K562 (cell line): ENCODE measurements around the gene SIGLEC11. TPM values are rescaled to one million over a fixed set of nuclear protein-coding genes. Genes with fewer than 3 reads are reported as not detected.
A peak's percentile ranks its signal among the peaks of the same experiment; 100 is the strongest.

Experiments used
- ATAC-seq: fragments of 200-7000 bp; cut with Tn5 transposase; 3 replicates; pipeline ENCODE4 v1.9.1; 2020; ENCODE audit warnings: moderate library complexity
- BruUV-seq: library from RNA; stranded (reverse); fragments of 400-500 nt; replicated peaks from 2 replicates; lab custom pipeline; 2021; lab: Mats Ljungman, UMichigan
- CTCF ChIA-PET: fragments of 300-600 bp; formaldehyde crosslinking; extraction: SDS; loops from one replicate; lab custom pipeline; 2021; ENCODE audit warnings: low intra/inter-chr PET ratio; lab: Yijun Ruan, JAX
- POLR2A ChIA-PET: fragments of 300-600, 350-650 bp; sonication (Branson Sonifier 250); formaldehyde crosslinking; extraction: SDS; loops from one replicate; lab custom pipeline; 2021; ENCODE audit warnings: antibody characterized with exemption, inconsistent platforms; lab: Yijun Ruan, JAX
- DNase-seq, 4 experiments: peaks; one replicate each; pipeline versions ENCODE4 v3.0.0 to v3.0.0-alpha.2; 2011 to 2018; ENCODE audit warnings: low spot score in 3 of 4, mixed read lengths in 3 of 4; ENCODE audit errors: extremely low read depth in 1 of 4
- FAIRE-seq: peaks from 2 replicates; lab custom pipeline; 2011; peaks lifted over from hg19 to GRCh38; lab: Jason Lieb, UNC
- H2AFZ ChIP-seq: 2 replicates; pipeline ENCODE4 v1.6.0; 2011; ENCODE audit warnings: low read depth, low read length, control low read depth, inconsistent platforms
- H3K27ac ChIP-seq: fragments of 200-600 bp; 3 replicates; pipeline ENCODE4 v1.8.0; 2011; ENCODE audit warnings: low read depth, mild to moderate bottlenecking, control low read depth, inconsistent platforms, low read length, moderate library complexity, mixed read lengths; ENCODE audit errors: extremely low read depth
- H3K27me3 ChIP-seq, 2 experiments: fragments of 300-600 bp in 1 of 2; 2 replicates in 1 of 2; 3 replicates in 1 of 2; pipeline versions ENCODE4 v1.6.0 to v1.8.0; 2011; ENCODE audit warnings: inconsistent platforms in 2 of 2, low read length in 2 of 2, mild to moderate bottlenecking in 1 of 2, mixed read lengths in 1 of 2, moderate library complexity in 1 of 2; ENCODE audit not compliant: control insufficient read depth in 2 of 2, insufficient read depth in 2 of 2
- H3K36me3 ChIP-seq: fragments of 300-600 bp; 3 replicates; pipeline ENCODE4 v1.8.0; 2011; ENCODE audit warnings: mild to moderate bottlenecking, low read length, inconsistent platforms; ENCODE audit not compliant: control insufficient read depth, insufficient read depth
- H3K4me1 ChIP-seq, 2 experiments: fragments of 200-600 bp in 1 of 2; replicated peaks in 1 of 2; 2 replicates in 1 of 2; 3 replicates in 1 of 2; pipeline versions ENCODE4 v1.5.1 to v1.8.0; 2011; ENCODE audit warnings: inconsistent platforms in 2 of 2, low read length in 2 of 2, mild to moderate bottlenecking in 1 of 2, mixed read lengths in 1 of 2, moderate library complexity in 1 of 2; ENCODE audit not compliant: control insufficient read depth in 2 of 2, insufficient read depth in 2 of 2
- H3K4me2 ChIP-seq: 2 replicates; pipeline ENCODE4 v1.6.1; 2011; ENCODE audit warnings: low read length, control low read depth, inconsistent platforms, mixed read lengths; ENCODE audit not compliant: insufficient read depth
- H3K4me3 ChIP-seq: fragments of 200-600 bp; sonication (generic), shearing (Covaris generic); 2 replicates; pipeline ENCODE4 v1.5.1; 2016; ENCODE audit warnings: control low read depth, inconsistent platforms
- H3K79me2 ChIP-seq: fragments of 200-600 bp; 3 replicates; pipeline ENCODE4 v1.8.0; 2011; ENCODE audit warnings: low read length, inconsistent platforms; ENCODE audit not compliant: control insufficient read depth, insufficient read depth
- H3K9ac ChIP-seq, 2 experiments: 2 replicates each; pipeline versions ENCODE4 v1.6.0 to v1.6.1; 2011; ENCODE audit warnings: low read depth in 2 of 2, low read length in 2 of 2, control low read depth in 1 of 2, inconsistent platforms in 1 of 2, mild to moderate bottlenecking in 1 of 2, mixed read lengths in 1 of 2; ENCODE audit not compliant: insufficient read depth in 1 of 2
- H3K9me1 ChIP-seq: one replicate; pipeline ENCODE4 v1.6.0; 2011; ENCODE audit warnings: inconsistent platforms, mild to moderate bottlenecking, low read length, moderate library complexity; ENCODE audit not compliant: control insufficient read depth, insufficient read depth
- H3K9me3 ChIP-seq: replicated peaks from 2 replicates; pipeline ENCODE4 v1.5.1; 2011; ENCODE audit warnings: low read depth, low read length, inconsistent platforms; ENCODE audit not compliant: control insufficient read depth, insufficient read depth
- H4K20me1 ChIP-seq: replicated peaks from 2 replicates; pipeline ENCODE4 v1.6.1; 2011; ENCODE audit warnings: low read length, inconsistent platforms, mixed read lengths; ENCODE audit not compliant: control insufficient read depth, insufficient read depth
- CREB1 ChIP-seq, 2 experiments: sonication (generic) in 1 of 2; formaldehyde crosslinking in 1 of 2; IDR thresholded peaks; 2 replicates each; pipeline versions ENCODE4 v1.6.1 to v1.8.0; 2012 to 2022; ENCODE audit warnings: inconsistent platforms in 1 of 2, mild to moderate bottlenecking in 1 of 2, missing genetic modification reagents in 1 of 2, moderate library complexity in 1 of 2
- FOXO4 ChIP-seq: fragments of 450-650 bp; formaldehyde crosslinking; IDR thresholded peaks from 2 replicates; pipeline ENCODE4 v1.4.0; 2020; ENCODE audit warnings: mild to moderate bottlenecking, moderate library complexity
- HDAC8 ChIP-seq: fragments of 450-650 bp; IDR thresholded peaks from 2 replicates; pipeline ENCODE4 v1.6.1; 2016; ENCODE audit warnings: mild to moderate bottlenecking, missing genetic modification characterization, moderate library complexity, missing compliant biosample characterization
- MBD1 ChIP-seq: fragments of 250-450 bp; sonication (Bioruptor Pico); IDR thresholded peaks from 2 replicates; pipeline ENCODE4 v1.8.0; 2022; ENCODE audit warnings: inconsistent platforms
- NR1H2 ChIP-seq: sonication (generic); formaldehyde crosslinking; IDR thresholded peaks from 2 replicates; pipeline ENCODE4 v1.4.0; 2020; ENCODE audit warnings: mild to moderate bottlenecking, missing genetic modification reagents
- PHB ChIP-seq: fragments of 250-450 bp; sonication (Bioruptor Pico); IDR thresholded peaks from 2 replicates; pipeline ENCODE4 v1.5.0; 2021
- PURB ChIP-seq: sonication (generic); formaldehyde crosslinking; IDR thresholded peaks from 2 replicates; pipeline ENCODE4 v1.9.0; 2021; ENCODE audit warnings: low read depth, mild to moderate bottlenecking, missing genetic modification reagents
- RAD51 ChIP-seq: fragments of 450-650 bp; IDR thresholded peaks from 2 replicates; pipeline ENCODE4 v1.7.1; 2016; ENCODE audit warnings: low read depth, mild to moderate bottlenecking, borderline replicate concordance
- TFAM ChIP-seq: fragments of 250-450 bp; sonication (Bioruptor Pico); conservative IDR thresholded peaks from 2 replicates; pipeline ENCODE4 v1.5.0; 2021; ENCODE audit warnings: mild to moderate bottlenecking, moderate library complexity
- ZEB2 ChIP-seq: fragments of 450-650 bp; IDR thresholded peaks from 2 replicates; pipeline ENCODE4 v1.6.1; 2016
- ZHX1 ChIP-seq: fragments of 150-350 bp; conservative IDR thresholded peaks from 2 replicates; pipeline ENCODE4 v1.6.1; 2014; ENCODE audit warnings: low read length
- ZNF224 ChIP-seq: sonication (generic); formaldehyde crosslinking; IDR thresholded peaks from 2 replicates; pipeline ENCODE4 v1.8.0; 2022; ENCODE audit warnings: mild to moderate bottlenecking, missing genetic modification reagents
- ZNF384 ChIP-seq: IDR thresholded peaks from 2 replicates; pipeline ENCODE4 v1.6.1; 2012; ENCODE audit warnings: low read depth, low read length, improper control_type of control experiment
- ZNF707 ChIP-seq: fragments of 250-450 bp; sonication (Bioruptor Pico); conservative IDR thresholded peaks from 2 replicates; pipeline ENCODE4 v1.8.0; 2022; ENCODE audit warnings: inconsistent platforms, mild to moderate bottlenecking, moderate library complexity
- WGBS: fragments of 100-300 bp; shearing (Covaris generic); methylation state at CpG from one replicate; pipeline ENCODE4 v1.1.6; 2016; ENCODE audit warnings: low coverage, mixed read lengths; ENCODE audit not compliant: insufficient coverage; ENCODE audit errors: missing lambda C conversion rate; 5-methylcytosine and 5-hydroxymethylcytosine counted together
- in situ Hi-C: fragments of 300-500 bp; cut with MboI; formaldehyde crosslinking; loops from 4 replicates; pipeline ENCODE4 v1.15.0; 2018; ENCODE audit warnings: inconsistent platforms, mixed read lengths
- intact Hi-C: fragments of 100-400 bp; cut with micrococcal nuclease; formaldehyde crosslinking; loops from 2 replicates; pipeline ENCODE4 v1.14.2; 2022
- polyA plus RNA-seq, 8 experiments: library from polyadenylated mRNA; depleted of rRNA in 4 of 8; stranded (reverse) in 5 of 8; unstranded in 3 of 8; fragments of >200 nt; fragmentation: Nextera tagmentation in 2 of 8; fragmentation: Illumina TruSeq in 1 of 8; extraction: Ambion mirVana in 2 of 8; extraction: Trizol in 1 of 8; gene quantifications; 2 replicates each; pipeline versions ENCODE4 v1.2.1 to v1.2.3, GENCODE V29; 2011 to 2014; ENCODE audit warnings: inconsistent platforms in 1 of 8, missing spikeins in 1 of 8
- total RNA-seq, 7 experiments: library from RNA; depleted of rRNA in 6 of 7; stranded (reverse); fragments of >200 nt in 6 of 7; fragmentation: Illumina TruSeq in 2 of 7; extraction: Trizol in 2 of 7; gene quantifications; 2 replicates each; pipeline versions ENCODE4 v1.2.1 to v1.2.3, GENCODE V29; 2011 to 2021; ENCODE audit warnings: low replicate concordance in 1 of 7

The SIGLEC11 gene
- total and polyA plus RNA-seq, 9 of the 15 experiments (the other 6 are each of a cell fraction or from before 2014, with no cell fraction given) = not detected

- 51% methylated on average over 11 of the region's 13 CpGs for WGBS
- DNase-seq (no peak), ATAC-seq (no peak), FAIRE-seq (no peak)
- ChIA-PET CTCF (no interaction called here), POLR2A (interaction anchor here (1.8 kb wide), 1 partner anchor 23 kb away, joined by 6 read pairs; the partner anchor contains the start of gene NUP62)
- Histone ChIP-seq H4K20me1 (no peaks in the 10 kb centered on the region), H3K9me1 (no peaks in the 10 kb centered on the region), H3K9ac (no peak overlapping the region), H3K79me2 (no peaks in the 10 kb centered on the region), H3K27ac (no peak overlapping the region), H3K4me3 (no peak overlapping the region), H3K36me3 (no peaks in the 10 kb centered on the region), H3K4me1 (peaks cover 18 to 21% of the 10 kb centered on the region in 2 experiments; a peak in 4 of 5 replicates), H3K4me2 (no peak overlapping the region), H3K27me3 (no peaks in the 10 kb centered on the region; a peak in 2 of 5 replicates), H2AFZ (0 out of 2 replicates have a peak overlapping the region, but pooled peaks have one; percentile 76), H3K9me3 (no peaks in the 10 kb centered on the region)
- intact Hi-C loops = no loop called here
- TF ChIP-seq MBD1 (CRISPR knock-in tag) (no peak), HDAC8 (no peak), CREB1 (IDR thresholded peaks at IDR 0.05) (no peak), CREB1 (CRISPR knock-in tag; IDR thresholded peaks at IDR 0.05) (no peak), FOXO4 (no peak), RAD51 (no peak), NR1H2 (no peak), ZNF707 (CRISPR knock-in tag) (no peak), ZNF384 (no peak), PHB (CRISPR knock-in tag) (no peak), PURB (no peak), ZHX1 (no peak), TFAM (no peak), ZEB2 (no peak), ZNF224 (no peak)
- in situ Hi-C loops = no loop called here
- BruUV-seq = no TSS peak
These were observed 8.1 kb downstream of the SIGLEC11 start for GRCh38 chr19:49952906-49953305.
